ENCODE data around the gene CPO.

Gene CPO

DNA sequence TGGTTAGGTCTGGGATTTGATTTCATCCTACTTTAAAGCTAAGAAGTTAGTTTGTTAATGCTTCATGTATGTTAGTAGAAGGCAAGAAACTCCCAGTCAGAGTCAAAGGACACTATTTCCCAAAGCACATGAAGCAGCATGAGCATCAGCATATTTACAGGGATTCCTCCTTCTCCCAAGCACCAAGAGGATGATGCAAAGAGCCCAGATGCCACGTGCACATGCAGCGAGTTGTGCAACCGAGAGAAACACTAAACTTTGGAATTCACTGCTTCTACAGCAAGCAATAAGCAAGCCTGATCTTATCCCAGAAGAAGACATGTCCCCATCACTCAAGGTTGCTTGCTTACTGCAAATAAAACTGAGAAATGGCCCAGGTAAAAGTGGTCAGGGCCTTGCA is 32.5 kb downstream of the CPO start:
- no peak for DNase-seq (ENCODE audit: low read depth)
- H3K4me3 ChIP-seq (ENCODE audit: low read length): no peak overlapping the region
- TF ChIP-seq, protein P1, sequence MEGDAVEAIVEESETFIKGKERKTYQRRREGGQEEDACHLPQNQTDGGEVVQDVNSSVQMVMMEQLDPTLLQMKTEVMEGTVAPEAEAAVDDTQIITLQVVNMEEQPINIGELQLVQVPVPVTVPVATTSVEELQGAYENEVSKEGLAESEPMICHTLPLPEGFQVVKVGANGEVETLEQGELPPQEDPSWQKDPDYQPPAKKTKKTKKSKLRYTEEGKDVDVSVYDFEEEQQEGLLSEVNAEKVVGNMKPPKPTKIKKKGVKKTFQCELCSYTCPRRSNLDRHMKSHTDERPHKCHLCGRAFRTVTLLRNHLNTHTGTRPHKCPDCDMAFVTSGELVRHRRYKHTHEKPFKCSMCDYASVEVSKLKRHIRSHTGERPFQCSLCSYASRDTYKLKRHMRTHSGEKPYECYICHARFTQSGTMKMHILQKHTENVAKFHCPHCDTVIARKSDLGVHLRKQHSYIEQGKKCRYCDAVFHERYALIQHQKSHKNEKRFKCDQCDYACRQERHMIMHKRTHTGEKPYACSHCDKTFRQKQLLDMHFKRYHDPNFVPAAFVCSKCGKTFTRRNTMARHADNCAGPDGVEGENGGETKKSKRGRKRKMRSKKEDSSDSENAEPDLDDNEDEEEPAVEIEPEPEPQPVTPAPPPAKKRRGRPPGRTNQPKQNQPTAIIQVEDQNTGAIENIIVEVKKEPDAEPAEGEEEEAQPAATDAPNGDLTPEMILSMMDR (conservative IDR thresholded peaks at IDR 0.05; ENCODE audit: low read depth, low read length): no peak

- no peak for DNase-seq (ENCODE audit: low read depth)
- H3K4me3 ChIP-seq (ENCODE audit: low read length): no peak overlapping the region
- TF ChIP-seq, protein P1 (conservative IDR thresholded peaks at IDR 0.05; ENCODE audit: low read depth, low read length): no peak
Observed at GRCh38 chr2:206974551-206974950, 35.2 kb downstream of the CPO start.

DNA sequence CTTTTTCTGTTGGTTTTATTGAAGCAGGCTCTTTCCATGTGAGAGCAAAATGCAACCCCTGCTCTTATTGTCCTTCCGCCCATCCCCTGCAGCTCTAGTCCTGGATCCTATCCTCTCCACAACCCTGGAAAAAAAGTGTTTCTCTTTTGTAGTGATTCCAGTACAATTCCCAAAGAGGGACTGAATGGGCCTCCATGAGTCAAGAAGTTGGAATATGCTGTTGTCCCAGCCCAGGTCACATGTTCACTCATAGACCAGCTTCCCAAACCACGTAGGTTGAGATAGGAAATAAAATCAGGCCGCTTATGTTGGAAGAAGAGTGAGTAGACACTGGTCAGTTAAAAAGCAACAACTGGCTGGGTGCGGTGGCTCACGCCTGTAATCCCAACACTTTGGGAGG is 39.4 kb downstream of the CPO start:
- TF ChIP-seq, protein P1 (conservative IDR thresholded peaks at IDR 0.05; ENCODE audit: low read depth, low read length): no peak
- no peak overlapping the region for H3K4me3 ChIP-seq (ENCODE audit: low read length)
- DNase-seq (ENCODE audit: low read depth): no peak

DNA sequence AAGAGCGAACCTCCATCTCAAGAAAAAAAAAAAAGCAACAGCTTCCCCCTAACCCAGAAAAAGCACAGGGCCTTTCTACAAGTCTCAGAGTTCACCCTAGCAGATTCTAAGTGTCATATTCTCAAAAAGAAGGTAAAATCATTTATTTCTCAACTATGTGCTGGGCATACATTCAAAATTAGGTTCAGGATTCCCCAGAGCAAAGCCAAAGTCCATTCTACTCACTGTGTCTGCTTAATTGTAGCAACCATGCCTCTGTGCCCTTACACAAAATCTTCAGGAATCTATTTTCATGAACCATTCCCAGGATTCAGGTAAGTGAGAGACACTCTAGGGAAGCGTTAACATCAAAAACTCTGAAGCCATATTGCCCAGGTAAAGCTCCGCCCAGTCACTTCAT is 40.0 kb downstream of the CPO start:
- DNase-seq (ENCODE audit: low read depth): no peak
- H3K4me3 ChIP-seq (ENCODE audit: low read length): no peak overlapping the region
- TF ChIP-seq, protein P1 (conservative IDR thresholded peaks at IDR 0.05; ENCODE audit: low read depth, low read length): no peak

DNA sequence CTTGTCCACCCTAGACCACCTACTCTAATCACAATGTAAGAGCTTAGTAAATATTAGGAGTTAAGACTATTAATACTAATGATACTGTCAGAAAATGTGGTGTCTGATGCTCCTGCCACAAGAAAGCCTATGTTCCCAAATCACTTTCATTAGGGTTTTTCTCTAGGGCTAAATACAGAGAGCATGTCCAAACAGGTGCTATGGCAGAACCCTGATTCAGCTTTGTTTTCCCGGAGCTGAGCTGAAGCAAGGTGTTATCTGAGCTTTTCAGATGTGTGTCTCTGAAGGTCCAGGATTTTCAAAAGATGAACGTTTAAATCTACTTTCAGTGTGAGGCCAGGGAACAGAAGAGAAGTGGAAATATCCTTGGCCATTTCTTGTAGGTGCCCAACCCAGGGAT is 40.6 kb downstream of the CPO start:
- no peak for DNase-seq (ENCODE audit: low read depth)
- no peak overlapping the region for H3K4me3 ChIP-seq (ENCODE audit: low read length)

DNA sequence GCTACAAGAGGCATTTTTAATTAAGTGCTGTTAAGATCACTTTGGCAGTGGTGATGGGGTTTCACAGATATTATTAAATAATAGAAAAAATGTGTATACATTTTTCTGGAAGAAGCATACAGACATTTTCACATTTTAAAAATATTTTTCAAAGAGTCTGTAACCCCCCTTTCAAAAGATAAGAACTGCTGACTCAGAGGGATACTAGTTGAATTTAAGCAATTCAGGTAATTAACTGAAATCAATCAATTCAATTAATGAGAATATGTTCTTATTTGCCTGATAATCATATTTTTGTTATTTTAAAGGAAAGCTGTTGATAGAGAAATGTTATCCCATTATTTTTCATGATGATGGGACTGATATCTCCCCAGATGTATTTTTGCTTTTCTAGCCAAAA is 41.1 kb downstream of the CPO start:
- no peak overlapping the region for H3K4me3 ChIP-seq (ENCODE audit: low read length)
- TF ChIP-seq, protein P1 (conservative IDR thresholded peaks at IDR 0.05; ENCODE audit: low read depth, low read length): no peak
- no peak for DNase-seq (ENCODE audit: low read depth)

More for the DNA sequence above, 40.6 kb downstream of the CPO start:
- TF ChIP-seq, protein P1 (conservative IDR thresholded peaks at IDR 0.05; ENCODE audit: low read depth, low read length): no peak

- no peak overlapping the region for H3K4me3 ChIP-seq (ENCODE audit: low read length)
- TF ChIP-seq, protein P1 (conservative IDR thresholded peaks at IDR 0.05; ENCODE audit: low read depth, low read length): no peak
- peak; percentile 56 for DNase-seq (ENCODE audit: low read depth)
Observed at GRCh38 chr2:206981086-206981674, 41.9 kb downstream of the CPO start.
